GM15510 (cell line): Measurements from ENCODE around the gene RGS19.

Source experiments
- POLR2A ChIP-seq: IDR thresholded peaks from 3 replicates; pipeline ENCODE4 v1.6.1; 2011; ENCODE audit warnings: borderline replicate concordance; ENCODE audit not compliant: insufficient read length; ENCODE audit errors: extremely low read depth

Gene RGS19

DNA sequence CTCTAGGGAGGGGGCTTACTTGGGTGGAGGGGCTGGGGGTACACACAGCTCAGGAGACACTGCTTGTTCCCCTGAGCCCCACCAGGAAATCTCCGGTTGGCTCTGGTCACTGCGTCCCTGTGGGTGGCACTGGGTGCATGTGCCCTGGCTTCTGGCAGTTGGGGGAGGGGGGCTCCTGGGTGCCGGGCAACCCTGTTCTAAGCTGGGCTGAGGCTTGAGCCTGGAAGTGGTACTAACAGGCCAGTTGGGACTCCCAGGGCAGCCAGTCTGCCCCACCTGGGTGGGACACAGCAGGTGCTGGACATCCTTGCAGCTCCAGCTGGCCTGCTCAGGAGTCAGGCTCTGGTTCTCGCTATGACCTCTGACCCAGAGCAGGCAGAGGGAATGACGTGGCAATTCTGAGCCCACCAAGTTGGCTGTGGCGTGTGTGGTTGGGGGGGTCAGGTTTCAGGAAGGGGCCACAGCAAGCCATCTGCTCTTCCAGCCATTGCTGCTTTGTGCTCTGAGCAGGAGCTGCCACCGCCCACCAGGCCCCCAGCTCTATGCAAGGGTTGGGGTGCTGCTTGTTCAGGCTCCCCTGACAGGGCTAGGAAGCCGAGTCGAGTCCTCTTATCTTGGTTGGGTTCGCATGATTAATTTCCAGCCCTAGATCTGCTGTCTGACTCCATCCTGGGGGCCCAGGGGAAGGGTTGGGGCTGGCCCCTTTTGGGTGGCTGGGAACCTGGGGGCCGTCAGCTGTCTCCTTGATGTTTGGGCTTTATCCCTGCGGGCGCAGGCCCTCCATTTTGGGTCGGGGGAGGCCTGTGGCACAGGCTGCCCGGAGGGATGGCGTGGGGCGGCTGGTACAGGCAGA lies 42.7 kb downstream of the RGS19 start:
- no peak for TF ChIP-seq POLR2A

DNA sequence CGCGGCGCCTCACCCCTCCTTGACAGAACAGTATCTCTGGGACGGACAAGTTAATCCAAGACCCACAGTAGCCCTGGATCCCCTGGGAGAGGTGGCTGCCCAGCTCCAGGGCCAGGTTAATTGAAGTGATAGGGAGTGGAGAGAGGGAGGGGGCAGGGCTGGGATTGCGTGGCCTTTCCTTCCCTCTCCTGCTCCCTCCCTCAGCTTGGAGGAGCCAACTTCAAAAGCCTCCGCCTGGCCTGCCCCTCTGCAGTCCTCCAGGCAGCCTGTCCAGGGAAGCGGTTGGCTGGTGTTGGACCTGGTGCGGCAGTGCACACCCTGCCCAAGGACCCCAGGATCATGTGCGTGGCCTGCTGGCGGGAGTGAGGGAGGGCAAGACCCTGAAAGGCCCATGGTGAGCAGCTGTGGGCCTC lies 43.4 kb downstream of the RGS19 start, which contains the start of gene C20orf204:
C20orf204 (plus strand) TSS at position 250 of the 413 bp plus-strand sequence; CDS start at position 392, 142 bp downstream.
- TF ChIP-seq POLR2A = no peak

GRCh38 chr20:64035066-64035932 lies 44.0 kb downstream of the RGS19 start:
- TF ChIP-seq POLR2A = peak; percentile 12

- TF ChIP-seq POLR2A = no peak
These were observed 45.3 kb downstream of the RGS19 start for GRCh38 chr20:64033981-64034493.

DNA sequence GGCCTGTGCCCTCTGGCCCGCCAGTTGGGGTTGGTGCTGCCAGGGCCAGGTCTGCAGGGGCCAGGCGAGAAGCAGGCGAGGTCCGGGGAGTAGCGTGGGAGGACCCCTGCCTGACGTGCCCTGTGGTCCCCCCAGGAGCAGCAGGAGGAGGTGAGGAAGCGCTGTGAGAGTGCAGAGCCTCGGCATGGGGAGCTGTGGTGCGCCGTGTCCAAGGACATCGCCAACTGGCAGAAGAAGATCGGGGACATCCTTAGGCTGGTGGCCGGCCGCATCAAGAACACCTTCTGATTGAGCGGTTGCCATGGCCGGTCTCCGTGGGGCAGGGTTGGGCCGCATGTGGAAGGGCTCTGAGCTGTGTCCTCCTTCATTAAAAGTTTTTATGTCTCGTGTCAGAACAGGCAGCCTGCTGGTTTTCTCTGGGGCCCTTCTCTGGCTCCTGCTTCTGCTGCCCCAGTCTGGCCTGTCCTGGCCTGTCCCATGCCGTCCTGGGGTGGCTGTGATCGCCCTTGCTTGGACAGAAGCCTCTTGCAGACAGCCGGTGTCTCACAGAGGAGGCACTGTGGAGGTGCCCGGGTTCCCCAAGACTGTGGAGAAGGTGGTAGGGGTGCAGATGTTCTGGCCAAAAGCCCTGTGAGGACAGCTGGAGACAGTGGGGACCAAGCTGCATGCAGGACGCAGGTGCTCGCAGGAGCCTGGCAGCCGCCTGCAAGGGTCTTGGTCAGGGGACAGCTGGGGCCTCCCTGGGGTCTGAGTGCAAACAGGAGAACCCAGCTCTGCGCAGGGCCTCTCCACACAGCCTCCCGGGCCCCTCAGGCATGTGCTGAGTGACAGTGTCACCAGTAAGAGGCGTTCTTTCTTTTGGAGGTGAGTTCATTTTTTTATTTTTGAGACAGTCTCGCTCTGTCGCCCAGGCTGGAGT lies 46.4 kb downstream of the RGS19 start:
- no peak for TF ChIP-seq POLR2A

GRCh38 chr20:64031822-64032314 lies 47.5 kb downstream of the RGS19 start:
- TF ChIP-seq POLR2A = no peak

DNA sequence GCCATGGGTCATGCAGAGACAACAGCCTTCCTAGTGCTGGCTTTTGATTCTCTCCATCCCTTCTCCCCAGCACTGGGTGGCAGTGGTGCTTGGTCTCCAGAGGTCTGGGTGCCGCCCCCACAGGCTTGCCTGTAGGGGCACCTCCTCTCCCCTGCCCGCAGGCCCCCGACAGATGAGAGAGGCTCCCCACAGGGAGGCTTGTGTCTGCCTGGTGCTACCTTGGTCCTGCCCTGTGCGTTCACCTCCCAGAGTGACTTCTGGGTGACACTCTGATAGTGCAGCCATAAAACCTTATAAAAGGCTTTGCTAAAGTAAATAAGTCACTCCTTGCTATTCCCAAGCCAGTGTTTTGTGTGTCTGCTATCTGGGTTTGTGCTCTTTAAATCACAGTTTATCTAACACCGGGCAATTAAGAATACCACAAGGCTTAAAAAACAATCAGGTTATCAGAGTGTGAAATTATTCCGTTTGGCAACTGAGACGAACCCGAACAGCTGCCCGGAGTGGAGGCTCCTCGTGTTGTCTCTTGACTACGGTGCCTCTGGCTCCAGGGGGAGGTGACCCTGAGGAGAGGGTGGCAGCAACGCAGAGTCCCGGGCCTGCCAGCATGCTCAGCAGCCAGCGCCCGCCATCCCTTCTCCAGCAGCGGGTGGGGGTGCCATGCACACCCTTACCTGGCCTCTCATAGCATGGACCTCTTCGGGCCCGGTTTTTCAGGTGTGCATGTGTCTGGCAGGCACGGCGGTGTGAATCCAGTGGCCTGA lies 48.8 kb downstream of the RGS19 start:
- no peak for TF ChIP-seq POLR2A

DNA sequence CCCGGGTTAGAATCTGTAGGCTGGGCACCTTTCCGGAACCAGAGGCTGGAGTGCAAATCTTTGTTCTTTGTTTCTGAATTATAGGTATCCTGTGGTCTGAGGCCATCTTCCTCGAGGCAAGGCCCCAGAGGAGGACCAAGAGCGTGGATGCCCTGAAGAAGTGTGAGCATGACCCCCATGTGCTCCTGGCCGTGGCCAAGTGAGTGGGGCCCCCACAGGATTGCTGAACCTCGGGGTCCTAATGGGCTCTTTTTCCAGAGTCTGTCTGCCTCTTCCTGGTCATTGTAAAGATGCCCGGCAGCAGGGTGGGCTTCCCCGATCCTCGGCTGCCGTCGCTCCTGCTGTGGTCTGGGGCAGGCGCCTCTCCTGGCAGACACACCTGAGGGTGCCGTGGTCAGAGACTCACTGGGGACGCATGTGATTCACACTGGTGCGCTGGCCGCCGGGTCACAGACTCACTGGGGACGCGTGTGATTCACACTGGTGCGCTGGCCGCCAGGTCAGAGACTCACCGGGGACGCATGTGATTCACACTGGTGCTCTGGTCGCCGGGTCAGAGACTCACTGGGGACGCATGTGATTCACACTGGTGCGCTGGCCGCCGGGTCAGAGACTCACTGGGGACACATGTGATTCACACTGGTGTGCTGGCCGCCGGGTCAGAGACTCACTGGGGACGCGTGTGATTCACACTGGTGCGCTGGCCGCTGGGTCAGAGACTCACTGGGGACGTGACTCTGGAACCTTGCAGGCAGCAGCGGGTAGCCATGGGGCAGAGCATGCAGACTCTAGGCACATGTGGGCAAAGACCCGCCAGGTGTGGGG lies 49.8 kb downstream of the RGS19 start:
- TF ChIP-seq POLR2A = no peak

- TF ChIP-seq POLR2A = no peak
These were observed 51.2 kb downstream of the RGS19 start for GRCh38 chr20:64027981-64028685.

GRCh38 chr20:64025826-64026412 lies 53.4 kb downstream of the RGS19 start:
- TF ChIP-seq POLR2A = no peak

DNA sequence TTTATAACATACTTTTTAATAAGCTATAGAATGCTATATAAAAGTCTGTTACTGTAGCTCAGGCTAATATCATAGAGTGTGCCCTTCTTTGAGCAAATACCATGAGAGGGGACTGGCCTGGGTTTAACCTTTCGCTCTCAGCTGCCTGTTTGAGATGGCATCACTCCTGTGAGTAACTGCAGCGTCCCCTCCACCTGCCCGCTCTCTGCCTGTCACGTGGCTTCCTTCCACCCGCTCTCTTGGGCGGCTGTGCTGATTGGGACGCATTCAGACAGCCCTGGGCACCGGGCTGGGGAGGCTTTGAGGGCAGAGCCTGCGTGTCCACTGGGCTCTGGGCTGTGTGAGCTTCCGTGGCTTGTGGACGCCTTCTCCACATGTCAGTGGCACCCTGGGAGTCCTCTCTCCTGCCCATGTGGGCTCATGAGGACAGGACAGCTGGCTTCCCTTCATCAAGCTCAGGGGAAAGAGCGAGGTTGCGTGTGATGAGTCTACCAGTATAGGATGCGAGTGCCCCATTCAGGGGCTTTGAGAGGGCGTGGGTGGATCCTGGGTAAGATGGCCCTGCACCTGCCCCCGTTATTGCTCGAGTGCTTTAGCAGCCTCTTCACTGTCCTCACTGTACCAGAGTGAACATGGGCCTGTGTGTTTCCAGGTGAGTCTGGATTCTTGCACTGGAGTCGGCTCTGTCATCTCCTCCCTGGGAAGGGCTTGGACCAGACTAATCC lies 54.1 kb downstream of the RGS19 start:
- no peak for TF ChIP-seq POLR2A
